Neural cell (in vitro differentiated cells): ENCODE results near the gene PAK4.

Experiments used
- CTCF ChIP-seq: fragments of 450-650 bp; IDR thresholded peaks from 2 replicates; pipeline ENCODE4 v1.5.1; 2014; ENCODE audit warnings: antibody characterized with exemption, mild to moderate bottlenecking, moderate library complexity; ENCODE audit not compliant: poor library complexity, severe bottlenecking
- TAF1 ChIP-seq: IDR thresholded peaks from 2 replicates; pipeline ENCODE4 v1.6.1; 2012; ENCODE audit warnings: low read depth

- TF ChIP-seq CTCF (no peak), TAF1 (no peak)
These were observed 43.7 kb downstream of the PAK4 start for GRCh38 chr19:39169143-39169810.
